NCI-H2029 treated with DMSO at 0.1 percent for 48 hours (cell line): ENCODE results near the gene SP140.
"Not testable (repeated sequence)": the region's sequence is repeated elsewhere in the genome, so short reads cannot be mapped to it uniquely, and the experiment has no call there.

Experiments
- DNase-seq: peaks from one replicate; lab custom pipeline; 2025; lab: John Stamatoyannopoulos, UW

Gene SP140

GRCh38 chr2:230326453-230327417 lies 101.2 kb downstream of the SP140 start, which contains the start of gene SP140L:
SP140L (plus strand) TSS chr2:230327193; CDS start chr2:230327270, 77 bp downstream.
- DNase-seq: peak; percentile 48

- no peak for DNase-seq
These were observed 102.0 kb downstream of the SP140 start for GRCh38 chr2:230327418-230328154.

- no peak for DNase-seq
These were observed 102.6 kb downstream of the SP140 start for GRCh38 chr2:230328155-230328458.

GRCh38 chr2:230329946-230330605 lies 104.5 kb downstream of the SP140 start:
- DNase-seq: no peak

GRCh38 chr2:230330725-230331124 lies 105.2 kb downstream of the SP140 start:
- no peak for DNase-seq

GRCh38 chr2:230335461-230335863 lies 109.9 kb downstream of the SP140 start:
- DNase-seq: no peak

GRCh38 chr2:230335864-230336506 lies 110.4 kb downstream of the SP140 start:
- no peak for DNase-seq

- not testable (repeated sequence) for DNase-seq
These were observed 116.5 kb downstream of the SP140 start for GRCh38 chr2:230341936-230342528.

- DNase-seq: not testable (repeated sequence)
These were observed 117.6 kb downstream of the SP140 start for GRCh38 chr2:230343041-230343624.

GRCh38 chr2:230343747-230344146 lies 118.2 kb downstream of the SP140 start:
- DNase-seq: no peak

GRCh38 chr2:230346465-230346864 lies 120.9 kb downstream of the SP140 start:
- DNase-seq: no peak

- DNase-seq: no peak
These were observed 121.5 kb downstream of the SP140 start for GRCh38 chr2:230346921-230347533.

- DNase-seq: no peak
These were observed 122.2 kb downstream of the SP140 start for GRCh38 chr2:230347659-230348305.

GRCh38 chr2:230348787-230349186 lies 123.3 kb downstream of the SP140 start:
- DNase-seq: no peak

GRCh38 chr2:230356084-230356483 lies 130.5 kb downstream of the SP140 start:
- DNase-seq: no peak

GRCh38 chr2:230358305-230358704 lies 132.8 kb downstream of the SP140 start:
- DNase-seq: no peak

- DNase-seq: no peak
These were observed 134.5 kb downstream of the SP140 start for GRCh38 chr2:230360028-230360427.

- no peak for DNase-seq
These were observed 136.6 kb downstream of the SP140 start for GRCh38 chr2:230362030-230362691.
